HG03159 (cell line): ENCODE results near the gene INPP4B.
"Not testable (repeated sequence)": the region's sequence is repeated elsewhere in the genome, so short reads cannot be mapped to it uniquely, and the experiment has no call there.

Experiments
- ATAC-seq: cut with Tn5 transposase; IDR thresholded peaks from one replicate; pipeline ENCODE4 v1.9.1; 2021; ENCODE audit warnings: mild to moderate bottlenecking, moderate library complexity; ENCODE audit not compliant: unreplicated experiment

INPP4B gene

DNA sequence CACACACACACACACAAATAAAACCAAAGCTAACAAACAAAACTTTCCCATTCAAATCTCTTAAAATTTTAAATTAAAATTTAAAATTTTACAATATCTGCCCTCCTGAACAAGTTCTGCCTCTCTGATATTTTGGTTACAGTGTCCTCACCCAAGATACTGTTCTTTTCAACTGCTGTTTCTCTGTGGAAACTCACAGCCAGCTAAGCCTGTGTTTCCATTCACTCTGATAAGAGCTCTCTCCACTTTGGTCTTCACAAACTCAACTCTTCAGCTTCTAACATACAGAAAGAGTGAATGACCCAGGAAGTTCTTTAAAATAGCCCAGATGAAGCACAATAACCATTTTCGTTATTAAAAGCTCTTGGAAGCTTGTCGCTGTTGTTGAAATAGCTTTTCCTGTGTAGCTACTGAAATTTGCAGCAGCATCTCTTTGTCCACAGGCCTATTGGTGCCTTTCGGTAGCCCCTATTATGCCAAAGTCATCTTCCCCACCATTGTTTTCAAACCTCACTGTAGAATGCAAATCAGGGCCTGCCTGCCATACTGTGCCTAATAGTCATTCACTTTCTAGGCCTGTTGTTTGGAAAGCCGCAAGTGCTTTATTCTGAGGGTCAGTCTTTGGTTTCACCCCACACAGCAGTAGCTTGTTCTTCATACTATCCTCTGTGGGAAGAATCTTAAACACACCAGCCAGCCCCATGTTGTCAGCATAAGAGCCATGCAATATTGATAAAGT is 19.4 kb downstream of the INPP4B start:
- ATAC-seq: no peak

DNA sequence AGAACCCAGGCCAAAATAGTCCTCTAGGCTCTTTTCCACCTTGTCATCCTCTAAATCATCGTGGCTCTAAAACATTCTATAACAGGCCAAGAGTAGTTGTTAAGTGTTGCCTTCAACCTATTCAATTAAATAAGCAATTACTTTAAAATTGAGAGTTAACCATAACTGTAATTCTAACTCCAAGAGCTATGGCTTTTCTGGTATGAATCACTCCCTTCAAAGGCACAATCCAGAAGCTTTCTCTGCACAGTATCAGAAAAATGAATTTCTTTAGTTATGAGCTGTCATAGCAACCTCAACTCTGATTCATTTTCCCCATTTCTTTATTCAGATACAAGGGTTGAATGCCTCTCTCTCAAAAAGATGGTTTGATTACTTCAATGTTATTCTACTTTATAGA is 21.7 kb downstream of the INPP4B start:
- no peak for ATAC-seq

DNA sequence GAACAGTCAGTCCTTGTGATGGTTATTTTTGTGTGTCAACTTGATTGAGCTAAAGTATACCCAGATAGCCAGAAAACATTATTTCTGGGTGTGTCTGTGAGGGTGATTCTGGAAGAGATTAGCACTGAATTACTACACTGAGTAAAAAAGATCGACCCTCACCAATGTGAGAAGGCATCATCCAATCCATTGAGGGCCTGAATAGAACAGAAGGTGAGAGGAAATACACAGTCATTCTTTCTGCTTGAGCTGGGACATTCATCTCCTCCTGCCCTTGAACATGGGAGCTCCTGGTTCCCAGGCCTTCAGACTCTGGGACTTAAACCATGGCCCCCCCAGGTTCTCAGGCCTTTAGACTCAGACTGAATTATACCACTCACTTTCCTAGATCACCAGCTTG is 22.3 kb downstream of the INPP4B start:
- no peak for ATAC-seq

DNA sequence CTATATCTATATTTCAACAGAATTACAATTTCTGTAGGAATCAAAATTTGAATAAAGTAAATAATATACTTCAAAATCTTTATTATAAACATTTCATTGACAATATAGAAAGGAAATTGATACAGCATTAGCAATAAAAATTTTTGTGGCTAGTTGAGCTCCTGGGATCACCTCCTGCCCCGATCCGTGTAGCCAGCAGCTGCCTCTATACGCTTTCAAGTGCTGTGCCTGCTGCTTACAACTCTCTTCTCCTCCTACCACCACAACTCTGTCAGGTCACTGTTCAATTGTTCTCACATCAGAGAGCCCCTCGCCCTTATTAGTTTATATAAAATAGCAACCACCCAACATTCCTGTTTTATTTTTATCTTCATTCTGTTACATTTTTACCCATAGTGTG is 27.6 kb downstream of the INPP4B start:
- no peak for ATAC-seq

DNA sequence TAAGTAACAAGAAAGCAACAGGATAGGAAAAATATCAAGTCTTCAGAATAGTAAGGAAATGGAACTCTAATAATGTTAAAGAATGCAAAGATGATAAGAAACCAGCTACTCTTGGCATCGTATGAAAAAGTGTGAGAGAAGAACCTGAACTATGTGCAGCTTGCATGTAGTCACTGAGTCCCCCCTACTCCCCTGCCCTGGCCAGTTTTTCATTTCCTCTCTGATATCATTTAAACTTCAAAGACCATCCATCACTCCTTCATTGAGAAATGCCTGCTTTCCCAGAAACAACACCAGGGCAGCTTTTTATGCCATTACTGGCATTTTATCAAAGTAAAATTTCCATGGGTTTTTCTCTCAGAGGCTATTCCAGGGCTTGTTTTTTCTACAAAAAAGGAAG is 28.1 kb downstream of the INPP4B start:
- ATAC-seq: no peak

DNA sequence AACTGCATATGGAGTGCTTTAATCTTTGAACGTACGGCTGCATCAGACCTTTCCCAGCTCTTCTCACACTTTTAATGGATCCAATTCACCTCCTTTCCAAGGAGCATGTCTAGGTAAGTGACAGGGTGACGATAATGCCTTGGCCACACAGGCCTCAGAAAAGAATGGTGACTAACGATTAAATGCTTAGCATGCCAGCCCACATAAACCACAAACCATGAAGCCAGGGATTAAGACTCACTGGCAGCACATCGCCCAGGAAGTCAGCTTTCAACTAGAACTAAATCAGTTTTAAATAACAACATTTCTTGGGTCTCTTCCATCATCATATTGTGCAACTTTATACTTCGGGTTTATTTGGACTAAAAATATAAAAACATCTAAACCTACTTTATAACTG is 28.7 kb downstream of the INPP4B start:
- no peak for ATAC-seq

DNA sequence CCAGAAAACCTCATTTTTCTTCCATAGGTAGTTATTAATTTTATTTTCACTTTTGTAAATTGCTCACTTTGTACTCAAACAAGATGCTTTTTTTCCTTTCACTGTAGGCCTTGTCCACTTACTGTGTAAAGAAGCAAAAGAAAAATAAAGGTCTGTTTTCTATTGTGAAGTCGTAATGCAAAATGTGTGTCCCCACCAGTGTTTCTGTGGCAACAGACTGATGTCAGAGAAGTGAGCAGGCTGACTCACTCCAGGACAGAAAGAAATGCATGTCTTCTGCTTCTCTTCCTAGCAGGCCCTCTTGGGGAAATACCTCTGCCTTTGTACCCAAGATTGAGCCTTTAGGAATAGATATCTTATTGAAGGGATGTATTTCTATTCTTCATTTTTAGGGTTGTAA is 30.3 kb downstream of the INPP4B start:
- no peak for ATAC-seq

DNA sequence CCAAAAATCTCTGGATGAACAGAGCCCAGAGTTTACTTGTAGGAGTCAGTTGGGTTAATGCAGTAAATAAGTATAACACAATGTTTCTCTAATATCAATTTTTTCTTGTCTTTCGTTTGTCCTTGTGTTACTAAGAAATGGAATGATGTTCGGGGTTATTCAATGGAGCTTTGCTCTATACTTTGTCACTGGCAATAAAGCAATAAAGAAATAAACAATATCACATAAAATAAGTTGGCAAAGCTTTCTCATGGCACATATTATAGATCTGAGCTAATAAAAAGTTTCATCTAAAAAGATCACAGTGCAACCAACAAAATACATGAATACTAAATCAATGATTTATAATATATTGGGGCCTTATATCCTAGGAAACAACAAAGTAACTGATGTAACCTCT is 32.7 kb downstream of the INPP4B start:
- ATAC-seq: no peak

DNA sequence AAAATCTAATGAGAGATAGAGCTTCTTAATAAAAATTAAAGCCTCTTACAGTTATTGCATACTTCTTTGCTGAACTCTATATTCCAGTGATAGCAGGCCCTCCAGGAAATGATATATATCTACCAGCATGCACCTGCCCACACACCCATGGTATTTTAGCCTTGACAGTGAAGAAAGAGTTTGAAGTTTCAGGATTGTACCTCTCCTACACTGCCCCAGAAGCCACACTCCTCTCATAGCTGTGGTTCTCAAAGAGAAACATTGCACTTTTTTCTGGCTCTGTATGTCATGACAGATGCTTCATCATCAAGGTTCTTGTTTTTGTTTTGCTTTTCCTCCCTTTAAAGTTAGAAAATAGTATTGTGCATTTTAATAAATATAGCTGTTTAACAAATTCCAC is 34.0 kb downstream of the INPP4B start:
- no peak for ATAC-seq

DNA sequence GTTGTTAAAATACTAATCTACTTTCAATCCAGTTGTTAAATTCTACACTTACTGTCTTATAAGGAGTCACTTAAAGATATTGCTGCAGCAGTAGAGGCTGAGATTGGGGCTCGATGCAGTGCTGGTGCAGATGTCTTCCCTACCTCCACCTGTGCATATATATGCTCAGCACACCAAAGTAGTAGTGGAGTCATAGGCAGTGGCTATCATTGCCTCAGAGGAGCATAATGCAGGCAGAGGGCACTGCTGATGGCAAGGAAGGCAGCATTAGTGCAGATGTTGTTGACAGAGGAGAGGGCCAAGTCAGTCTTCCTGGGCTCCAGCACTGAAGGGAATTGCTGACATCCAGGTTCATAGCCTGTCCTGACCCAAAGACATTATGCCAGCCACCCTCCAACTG is 35.1 kb downstream of the INPP4B start:
- ATAC-seq: no peak

DNA sequence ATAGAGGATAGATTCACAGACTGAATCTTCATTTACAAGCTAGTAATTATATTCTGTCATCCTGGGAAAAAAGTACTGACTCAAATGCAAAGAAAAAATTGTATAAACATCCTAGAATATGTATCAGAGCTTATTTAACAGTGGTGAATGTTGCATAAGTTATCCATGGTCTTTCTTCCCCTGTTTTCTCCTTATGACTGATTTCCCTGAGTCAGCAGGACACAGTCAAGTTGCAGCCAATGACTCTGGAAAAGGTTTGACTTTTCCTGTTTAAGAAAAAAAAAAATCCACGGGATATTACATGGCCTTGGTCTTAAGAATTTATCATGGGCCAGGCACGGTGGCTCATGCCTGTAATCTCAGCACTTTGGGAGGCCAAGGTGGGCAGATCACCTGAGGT is 36.5 kb downstream of the INPP4B start:
- no peak for ATAC-seq

DNA sequence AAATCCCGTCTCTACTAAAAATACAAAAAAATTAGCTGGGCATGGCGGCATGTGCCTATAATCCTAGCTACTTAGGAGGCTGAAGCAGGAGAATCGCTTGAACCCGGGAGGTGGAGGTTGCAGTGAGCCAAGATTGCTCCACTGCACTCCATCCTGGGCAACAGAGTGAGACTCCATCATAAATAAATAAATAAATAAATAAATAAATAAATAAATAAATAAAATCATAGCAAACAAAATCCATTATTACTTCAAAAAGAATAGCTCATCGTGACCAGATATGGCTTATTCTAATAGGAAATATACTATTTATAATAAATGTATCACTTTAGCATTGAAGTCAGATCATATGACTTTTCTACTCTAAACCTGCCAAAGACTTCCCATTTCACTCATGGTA is 42.2 kb downstream of the INPP4B start:
- not testable (repeated sequence) for ATAC-seq

DNA sequence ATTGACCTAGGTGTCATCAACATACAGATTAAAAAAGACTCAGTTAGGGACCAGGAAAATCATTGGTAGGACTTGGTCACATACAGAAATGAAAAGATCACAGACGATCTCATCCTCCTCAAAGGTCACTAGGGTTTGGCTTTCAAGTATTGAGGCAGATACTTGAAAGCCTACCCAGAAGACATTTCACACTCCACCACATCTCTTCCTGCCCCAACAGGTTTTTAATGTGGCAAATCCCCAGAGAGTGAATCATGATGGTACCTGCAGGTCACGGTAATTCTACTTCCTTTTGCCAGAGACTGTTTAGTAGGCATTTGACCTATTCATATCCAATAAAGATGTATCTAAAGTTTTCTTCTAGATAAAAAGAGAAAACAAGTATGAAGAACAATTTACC is 44.1 kb downstream of the INPP4B start:
- ATAC-seq: no peak

DNA sequence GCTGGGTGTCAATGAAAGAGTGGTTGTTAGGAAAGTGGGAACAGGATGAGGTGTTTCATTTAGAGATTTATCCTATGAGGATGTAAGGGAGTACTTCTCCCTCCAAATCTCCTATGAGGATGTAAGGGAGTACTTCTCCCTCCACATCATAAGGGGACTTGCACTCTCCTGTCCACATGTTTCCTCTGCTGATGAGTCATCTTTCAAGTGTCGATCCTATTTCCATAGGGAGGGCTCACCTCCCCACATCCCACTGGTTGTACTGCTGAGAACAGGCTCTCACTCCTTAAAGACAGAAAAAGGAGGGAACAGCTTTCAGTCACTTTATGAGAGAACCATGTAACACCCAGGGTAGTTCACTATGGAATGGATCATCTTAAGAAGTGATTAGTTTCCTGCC is 65.0 kb downstream of the INPP4B start:
- ATAC-seq: no peak

DNA sequence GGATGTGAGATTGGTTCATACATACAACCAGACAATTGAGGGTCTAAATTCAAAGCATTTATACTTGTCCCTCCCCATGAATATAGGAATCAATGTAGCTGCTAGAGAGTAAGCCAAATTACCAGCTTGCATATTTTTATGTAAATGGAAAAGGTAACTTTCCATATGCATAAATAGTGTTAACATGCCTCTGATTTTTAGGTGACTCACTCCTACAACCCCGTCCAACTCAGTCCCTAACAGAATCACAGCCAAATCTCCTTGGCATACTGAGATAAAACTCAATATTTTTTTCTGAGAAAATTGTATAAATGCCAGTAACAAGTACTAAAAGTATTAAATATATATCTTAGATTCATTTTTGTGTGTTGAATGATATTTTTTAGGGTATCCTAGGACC is 67.2 kb downstream of the INPP4B start:
- no peak for ATAC-seq

DNA sequence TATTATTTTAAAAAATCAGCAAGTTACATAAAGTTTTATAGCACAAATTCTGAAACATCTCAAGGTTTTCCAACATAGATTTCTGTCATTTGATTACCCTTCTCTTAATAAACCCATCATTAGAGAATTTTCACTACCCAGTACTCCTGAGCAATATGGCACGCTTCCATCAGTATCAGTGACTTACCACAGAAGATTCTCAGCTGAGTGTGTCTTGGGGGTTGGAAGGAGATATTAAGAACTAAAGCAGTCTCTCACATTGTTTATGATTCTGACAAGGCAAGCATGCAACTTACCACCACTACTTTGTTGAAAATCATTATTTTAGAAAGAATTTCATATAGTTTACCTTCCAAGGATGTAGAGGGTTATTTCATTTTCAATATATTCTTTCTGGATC is 67.7 kb downstream of the INPP4B start:
- no peak for ATAC-seq

DNA sequence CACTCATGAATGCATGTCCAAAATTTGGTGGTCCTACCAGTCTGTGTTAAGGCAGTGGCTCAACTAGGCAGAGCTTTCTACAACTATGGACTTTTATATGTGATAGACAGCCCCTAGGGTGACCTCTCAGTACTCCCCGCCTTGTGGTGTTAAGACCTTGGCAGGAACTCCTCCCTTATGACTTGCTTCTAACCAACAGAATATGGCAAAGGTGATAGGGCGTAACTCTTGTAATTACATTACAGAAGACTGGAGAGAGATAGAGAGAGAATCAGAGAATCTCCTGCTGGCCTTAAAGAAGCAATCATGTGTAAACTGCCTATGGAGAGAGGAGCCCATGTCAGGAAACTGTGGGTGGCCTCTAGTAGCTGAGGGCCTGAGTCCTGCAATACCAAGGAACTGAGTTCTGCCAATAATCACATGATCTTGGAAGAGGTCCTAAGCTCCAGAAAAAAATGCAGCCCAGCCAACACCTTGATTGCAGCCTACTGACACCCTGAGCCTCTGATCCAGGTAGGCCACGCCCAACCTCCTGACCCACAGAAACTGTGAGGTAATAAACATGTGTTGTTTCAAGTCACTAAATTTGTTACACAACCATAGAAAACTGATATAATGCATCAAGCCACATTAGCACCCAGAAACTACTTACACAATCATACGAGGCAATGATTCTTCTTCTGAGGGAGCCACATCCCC is 68.9 kb downstream of the INPP4B start:
- no peak for ATAC-seq

DNA sequence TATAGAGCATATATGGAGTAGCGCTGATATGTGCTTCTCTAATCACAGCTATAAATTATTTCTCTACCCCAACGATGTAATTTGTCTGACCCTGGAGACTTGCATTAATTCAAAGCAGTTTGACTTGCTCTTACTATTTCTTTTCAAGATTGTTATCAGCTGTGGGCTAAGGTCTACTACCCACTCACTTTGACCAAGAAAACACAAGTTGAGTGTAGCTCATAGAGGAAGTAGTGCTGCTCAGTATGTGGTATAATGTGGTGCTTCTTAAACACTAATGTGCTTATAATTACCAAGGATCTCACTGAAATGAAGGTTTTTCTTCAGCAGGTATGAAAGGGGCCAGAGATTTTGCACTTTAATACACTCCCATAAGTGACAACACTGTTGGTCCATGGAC is 70.1 kb downstream of the INPP4B start:
- no peak for ATAC-seq

DNA sequence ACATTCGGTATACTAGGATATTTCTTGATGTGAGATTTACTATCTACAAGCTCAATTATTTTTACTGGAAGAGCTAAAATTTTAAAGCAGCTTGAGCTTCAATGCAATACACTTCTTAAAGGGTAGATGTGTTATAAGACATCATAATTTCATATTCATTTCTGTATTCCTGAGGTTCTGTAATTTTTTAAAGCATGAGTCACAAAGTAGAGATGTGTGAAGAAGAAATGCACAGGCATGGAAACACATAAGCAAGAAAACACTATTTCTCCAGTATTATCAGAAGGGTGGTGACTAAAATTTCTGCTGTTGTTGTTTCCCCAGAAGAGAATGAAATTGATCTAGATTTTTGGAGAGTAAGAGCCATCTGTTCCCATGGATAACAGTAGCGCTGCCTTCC is 72.6 kb downstream of the INPP4B start:
- ATAC-seq: no peak

DNA sequence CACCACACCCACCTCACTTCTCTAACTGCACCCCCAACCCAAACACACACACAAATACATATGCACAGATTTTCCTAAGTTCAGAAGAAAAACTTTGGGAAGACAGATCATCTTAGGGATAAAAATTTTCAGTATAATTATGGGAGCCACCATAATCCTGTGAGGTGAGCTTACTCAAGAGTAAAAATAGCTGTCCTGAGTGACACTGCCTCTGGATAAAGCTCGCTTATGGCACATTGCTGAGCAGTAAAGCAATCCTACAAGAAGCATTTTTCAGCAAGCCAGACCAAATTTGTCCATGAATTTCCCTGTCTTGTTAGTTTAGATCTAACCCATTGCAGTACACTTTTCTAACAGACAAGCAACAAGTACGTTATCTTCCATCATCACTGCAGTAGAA is 83.8 kb downstream of the INPP4B start:
- no peak for ATAC-seq

DNA sequence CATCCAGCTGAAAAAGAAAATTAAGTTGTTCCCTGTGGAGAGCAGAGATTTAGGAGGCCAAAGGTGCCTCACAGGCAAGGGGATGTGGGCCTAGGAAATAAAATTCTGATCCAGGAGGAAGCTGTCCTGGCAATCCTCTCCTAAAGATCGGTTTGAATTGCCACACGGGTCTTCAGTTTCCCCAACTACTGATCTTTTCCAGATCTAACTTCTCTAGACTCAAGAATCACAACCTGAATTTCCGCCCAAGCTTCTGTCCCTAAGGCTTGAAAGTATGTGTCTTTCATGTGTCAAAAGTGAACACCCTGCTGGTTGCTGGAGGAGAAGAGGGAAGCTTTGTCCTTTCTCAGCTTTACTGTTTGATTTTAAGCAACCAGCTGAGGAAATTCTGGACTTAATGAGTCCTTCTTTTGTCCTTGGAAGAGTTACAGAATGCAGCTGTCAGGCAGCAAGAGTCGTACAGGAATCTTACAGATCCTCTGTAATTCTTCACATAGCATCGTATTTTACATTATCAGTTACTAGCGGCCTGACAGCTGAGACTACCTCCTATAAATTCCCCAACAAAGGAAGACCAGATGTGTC is 93.8 kb downstream of the INPP4B start:
- no peak for ATAC-seq

DNA sequence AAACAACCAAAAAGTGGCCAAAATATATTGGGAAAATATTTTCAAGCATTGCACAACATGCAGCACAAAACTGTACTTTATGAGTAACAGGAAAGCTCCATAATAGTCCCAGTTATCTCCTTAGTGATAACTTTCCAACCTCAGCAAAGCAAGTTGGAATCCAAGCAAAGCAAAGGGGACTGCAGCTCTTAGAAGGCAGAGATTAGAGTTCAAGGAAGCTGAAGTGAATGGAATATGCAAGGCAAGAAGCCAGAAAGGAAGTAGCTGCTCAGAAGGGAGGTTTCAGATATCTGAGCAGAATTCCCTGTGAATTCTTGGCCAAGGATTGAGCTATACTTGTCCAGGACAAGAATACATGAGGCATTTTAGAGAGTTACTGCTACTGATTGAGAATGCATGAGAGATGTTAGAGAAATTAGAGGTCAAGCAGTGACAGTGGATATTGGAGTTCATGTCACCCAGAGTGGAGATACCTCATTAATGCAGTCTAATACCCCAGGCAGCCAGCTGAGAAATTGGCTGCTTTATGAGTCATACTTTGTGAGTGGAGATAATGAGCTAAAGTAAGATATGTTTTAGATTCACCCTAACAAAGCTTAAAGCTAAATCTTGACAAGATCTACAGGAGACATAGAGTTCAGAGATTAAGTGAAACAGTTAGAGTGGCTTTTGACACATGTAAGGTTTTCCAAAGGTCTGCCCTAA is 102.8 kb downstream of the INPP4B start:
- no peak for ATAC-seq
